Stimulated activated naive CD8-positive, alpha-beta T cell treated with anti-CD3 and anti-CD28 coated beads, Interleukin-15, Interleukin-2, amounts not matched to agents 100 ng/mL and 50 ng/mL, for 24 hours (primary cell): ENCODE data around the gene PIM3.

Experiments
- H3K27ac Mint-ChIP-seq: one replicate; pipeline ENCODE4 v1.8.0; 2021; ENCODE audit warnings: mild to moderate bottlenecking, mixed read lengths
- H3K27me3 Mint-ChIP-seq: one replicate; pipeline ENCODE4 v1.8.0; 2021; ENCODE audit warnings: mixed read lengths
- H3K36me3 Mint-ChIP-seq: one replicate; pipeline ENCODE4 v1.8.0; 2021; ENCODE audit warnings: low read depth, mixed read lengths
- H3K4me1 Mint-ChIP-seq: one replicate; pipeline ENCODE4 v1.8.0; 2021; ENCODE audit warnings: low read depth, mixed read lengths
- H3K4me3 Mint-ChIP-seq: one replicate; pipeline ENCODE4 v1.8.0; 2021; ENCODE audit warnings: mild to moderate bottlenecking, mixed read lengths
- H3K9me3 Mint-ChIP-seq: one replicate; pipeline ENCODE4 v1.8.0; 2021; ENCODE audit warnings: mixed read lengths

PIM3 gene

GRCh38 chr22:50000587-50001387, 40.2 kb downstream of the PIM3 start:
- Mint-ChIP-seq H3K27me3 (peaks cover 4% of the 10 kb centered on the region), H3K4me3 (no peak overlapping the region), H3K4me1 (peaks cover 7% of the 10 kb centered on the region), H3K27ac (no peak overlapping the region), H3K36me3 (no peaks in the 10 kb centered on the region), H3K9me3 (no peaks in the 10 kb centered on the region)

DNA sequence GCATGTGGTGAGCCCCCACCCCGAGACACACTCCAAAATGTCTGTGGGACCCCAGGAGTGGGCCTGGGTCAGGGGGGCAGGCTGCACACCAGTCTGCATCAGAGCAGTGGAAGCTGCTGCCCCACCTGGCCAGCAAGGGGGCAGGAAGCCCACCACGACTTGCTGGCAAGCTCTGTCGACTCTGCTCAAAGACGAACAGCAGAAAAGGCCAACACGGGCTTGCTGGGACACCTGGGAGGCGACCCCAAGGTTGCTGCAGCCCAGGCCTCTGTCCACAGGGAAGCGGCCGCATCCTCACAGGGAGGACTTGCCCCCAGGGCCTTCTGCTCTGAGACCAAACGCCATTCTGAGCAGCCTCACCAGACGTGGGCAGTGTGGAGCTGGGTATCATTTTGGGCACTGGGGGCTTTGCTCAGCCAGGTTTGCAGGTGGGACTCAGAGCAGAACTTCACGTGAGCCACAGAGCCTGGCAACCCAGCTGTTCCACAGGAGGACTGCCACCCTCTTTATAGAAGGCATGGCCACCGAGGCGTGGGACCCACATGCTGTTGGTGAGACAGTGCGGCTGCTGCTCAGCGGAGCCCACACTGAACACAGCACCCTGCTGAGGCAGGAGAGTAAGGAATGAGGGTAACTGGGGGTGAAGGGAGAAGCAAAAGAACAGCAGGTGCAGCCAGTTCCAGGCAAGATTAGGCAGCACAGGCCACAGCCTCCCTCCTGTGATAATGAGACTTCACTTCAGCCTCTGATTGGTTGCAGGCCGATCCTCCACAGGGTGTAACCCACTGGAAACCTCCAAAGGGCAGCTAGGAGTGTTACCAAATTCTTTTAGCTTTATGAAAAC, 41.0 kb downstream of the PIM3 start:
- peaks cover 4% of the 10 kb centered on the region for H3K27me3 Mint-ChIP-seq
- no peaks in the 10 kb centered on the region for H3K36me3 Mint-ChIP-seq
- no peak overlapping the region for H3K4me3 Mint-ChIP-seq
- no peak overlapping the region for H3K27ac Mint-ChIP-seq
- H3K9me3 Mint-ChIP-seq, result no peaks in the 10 kb centered on the region
- H3K4me1 Mint-ChIP-seq, result peaks cover 7% of the 10 kb centered on the region

GRCh38 chr22:50002791-50003190, 42.2 kb downstream of the PIM3 start:
- H3K27me3 Mint-ChIP-seq, result peaks cover 4% of the 10 kb centered on the region
- no peaks in the 10 kb centered on the region for H3K9me3 Mint-ChIP-seq
- no peaks in the 10 kb centered on the region for H3K36me3 Mint-ChIP-seq
- H3K27ac Mint-ChIP-seq, result no peak overlapping the region
- peaks cover 7% of the 10 kb centered on the region for H3K4me1 Mint-ChIP-seq
- H3K4me3 Mint-ChIP-seq, result no peak overlapping the region

DNA sequence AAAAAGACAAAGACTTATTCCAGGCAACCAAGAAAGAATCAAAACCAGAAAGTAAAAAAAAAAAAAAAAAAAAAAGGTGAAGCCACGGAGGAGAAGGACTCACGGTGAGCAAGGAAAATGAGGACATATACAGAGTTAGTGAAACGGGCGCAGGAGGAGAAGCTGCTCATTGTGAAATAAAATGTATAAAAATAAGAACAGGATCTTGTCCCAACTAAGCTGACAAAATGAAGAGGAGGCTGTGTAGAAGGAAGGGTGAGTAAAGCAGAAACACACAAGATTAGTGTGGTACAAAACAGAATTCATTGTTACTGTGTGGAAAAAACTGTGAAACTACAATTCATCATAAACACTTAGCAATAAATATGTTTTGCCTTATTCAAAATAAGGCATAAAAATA, 44.3 kb downstream of the PIM3 start:
- Mint-ChIP-seq H3K36me3 (no peaks in the 10 kb centered on the region), H3K9me3 (no peaks in the 10 kb centered on the region), H3K4me1 (peaks cover 7% of the 10 kb centered on the region), H3K27me3 (peaks cover 4% of the 10 kb centered on the region), H3K27ac (no peak overlapping the region), H3K4me3 (no peak overlapping the region)

- no peaks in the 10 kb centered on the region for H3K9me3 Mint-ChIP-seq
- H3K36me3 Mint-ChIP-seq, result no peaks in the 10 kb centered on the region
- H3K27me3 Mint-ChIP-seq, result peaks cover 4% of the 10 kb centered on the region
- H3K27ac Mint-ChIP-seq, result no peak overlapping the region
- H3K4me3 Mint-ChIP-seq, result no peak overlapping the region
- H3K4me1 Mint-ChIP-seq, result peaks cover 18% of the 10 kb centered on the region
Measured at GRCh38 chr22:50007057-50007511, 46.5 kb downstream of the PIM3 start.

- Mint-ChIP-seq H3K27me3 (no peaks in the 10 kb centered on the region), H3K27ac (no peak overlapping the region), H3K4me3 (no peak overlapping the region), H3K36me3 (no peaks in the 10 kb centered on the region), H3K4me1 (peaks cover 22% of the 10 kb centered on the region), H3K9me3 (no peaks in the 10 kb centered on the region)
Measured at GRCh38 chr22:50008151-50009040, 47.8 kb downstream of the PIM3 start.

GRCh38 chr22:50009251-50009650, 48.7 kb downstream of the PIM3 start:
- Mint-ChIP-seq H3K27ac (no peak overlapping the region), H3K9me3 (no peaks in the 10 kb centered on the region), H3K27me3 (no peaks in the 10 kb centered on the region), H3K4me1 (peaks cover 24% of the 10 kb centered on the region), H3K4me3 (no peak overlapping the region), H3K36me3 (no peaks in the 10 kb centered on the region)

DNA sequence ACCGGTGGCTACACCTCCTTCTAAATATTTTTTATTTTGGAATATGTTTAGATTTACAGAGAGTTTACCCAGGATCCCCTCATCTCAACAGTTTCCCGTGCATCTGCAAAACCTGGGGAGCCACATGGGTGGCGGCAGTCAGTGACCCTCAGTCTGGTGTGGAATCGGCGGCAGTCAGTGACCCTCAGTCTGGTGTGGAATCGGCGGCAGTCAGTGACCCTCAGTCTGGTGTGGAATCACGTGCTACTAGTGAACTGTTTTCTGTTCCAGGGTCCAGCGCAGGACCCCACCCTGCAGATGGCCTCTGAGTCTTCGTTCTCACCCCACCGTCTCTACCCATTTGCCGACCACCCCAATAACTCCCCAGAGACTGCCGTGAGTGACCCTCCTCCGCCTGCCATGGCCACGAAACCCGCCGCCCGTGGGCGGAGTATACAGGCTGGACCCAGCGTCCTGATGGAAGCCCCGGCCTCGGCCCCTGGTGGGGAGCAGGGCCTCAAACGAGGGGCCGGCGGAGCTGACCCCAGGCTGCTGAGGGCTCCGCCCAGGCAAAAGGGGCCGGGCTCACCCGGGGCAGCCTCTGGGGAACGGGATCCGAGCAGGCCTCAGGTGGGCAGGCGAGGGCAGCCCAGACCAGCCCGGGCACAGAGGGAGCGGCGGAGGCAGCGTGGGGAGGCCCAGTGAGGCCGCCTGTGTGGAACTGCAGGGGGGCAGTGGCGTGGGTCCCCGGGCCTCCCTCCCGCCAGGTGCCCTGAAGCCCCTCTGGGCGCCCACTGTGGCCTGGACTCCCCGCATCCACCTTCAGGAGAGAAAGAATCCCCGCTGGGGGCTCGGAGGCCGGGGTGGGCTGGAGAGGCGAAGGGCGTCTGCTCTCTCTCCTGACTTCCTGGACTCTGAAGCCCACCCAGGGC, 49.4 kb downstream of the PIM3 start:
- H3K4me3 Mint-ChIP-seq, result no peak overlapping the region
- no peaks in the 10 kb centered on the region for H3K36me3 Mint-ChIP-seq
- no peak overlapping the region for H3K27ac Mint-ChIP-seq
- no peaks in the 10 kb centered on the region for H3K27me3 Mint-ChIP-seq
- peaks cover 20% of the 10 kb centered on the region for H3K4me1 Mint-ChIP-seq
- no peaks in the 10 kb centered on the region for H3K9me3 Mint-ChIP-seq

DNA sequence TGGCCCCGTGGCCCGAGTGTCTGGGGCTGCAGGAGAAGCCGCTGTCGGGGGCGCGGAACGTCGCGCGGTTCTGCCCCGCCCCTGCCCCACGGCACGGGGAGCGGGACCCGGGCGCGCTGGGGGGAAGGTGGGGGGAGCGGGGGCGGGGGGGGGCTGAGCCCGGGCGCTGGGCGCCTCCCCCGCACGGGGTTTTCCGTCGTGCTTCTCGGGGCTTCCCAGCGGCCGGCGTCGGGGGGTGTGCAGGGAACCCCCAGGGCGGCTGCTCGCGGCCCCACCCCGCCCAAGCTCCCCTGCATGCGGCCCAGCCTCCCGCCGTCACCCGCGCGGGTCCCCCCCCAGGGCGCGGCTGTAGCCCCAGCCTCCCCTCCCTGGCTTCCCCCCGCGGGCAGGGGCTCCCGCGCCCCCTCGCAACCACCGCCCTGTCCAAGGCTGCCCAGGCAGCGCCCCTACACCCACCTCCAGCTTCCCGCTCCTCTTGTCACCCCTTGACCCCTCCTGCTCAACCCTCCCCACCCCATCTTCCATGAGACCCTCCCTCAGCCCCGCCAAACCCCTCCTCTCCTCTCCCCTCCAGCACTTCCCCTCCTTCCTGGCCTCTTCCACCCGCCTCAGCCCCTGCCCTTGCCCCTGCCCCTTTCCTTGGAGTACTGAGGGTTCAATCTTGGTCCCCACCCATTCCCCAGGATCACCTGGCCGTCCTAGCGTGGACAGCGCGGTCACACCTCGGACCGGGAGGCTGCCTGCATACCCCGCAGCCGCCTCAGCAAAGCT, 50.3 kb downstream of the PIM3 start:
- Mint-ChIP-seq H3K36me3 (no peaks in the 10 kb centered on the region), H3K27me3 (no peaks in the 10 kb centered on the region), H3K4me3 (peak overlapping the region; percentile 54), H3K27ac (peak overlapping the region; percentile 82), H3K9me3 (no peaks in the 10 kb centered on the region), H3K4me1 (peaks cover 16% of the 10 kb centered on the region)

GRCh38 chr22:50011447-50012210, 51.1 kb downstream of the PIM3 start:
- H3K27me3 Mint-ChIP-seq, result no peaks in the 10 kb centered on the region
- H3K36me3 Mint-ChIP-seq, result no peaks in the 10 kb centered on the region
- H3K27ac Mint-ChIP-seq, result peak overlapping the region; percentile 82
- H3K4me3 Mint-ChIP-seq, result peak overlapping the region; percentile 54
- no peaks in the 10 kb centered on the region for H3K9me3 Mint-ChIP-seq
- peaks cover 16% of the 10 kb centered on the region for H3K4me1 Mint-ChIP-seq

DNA sequence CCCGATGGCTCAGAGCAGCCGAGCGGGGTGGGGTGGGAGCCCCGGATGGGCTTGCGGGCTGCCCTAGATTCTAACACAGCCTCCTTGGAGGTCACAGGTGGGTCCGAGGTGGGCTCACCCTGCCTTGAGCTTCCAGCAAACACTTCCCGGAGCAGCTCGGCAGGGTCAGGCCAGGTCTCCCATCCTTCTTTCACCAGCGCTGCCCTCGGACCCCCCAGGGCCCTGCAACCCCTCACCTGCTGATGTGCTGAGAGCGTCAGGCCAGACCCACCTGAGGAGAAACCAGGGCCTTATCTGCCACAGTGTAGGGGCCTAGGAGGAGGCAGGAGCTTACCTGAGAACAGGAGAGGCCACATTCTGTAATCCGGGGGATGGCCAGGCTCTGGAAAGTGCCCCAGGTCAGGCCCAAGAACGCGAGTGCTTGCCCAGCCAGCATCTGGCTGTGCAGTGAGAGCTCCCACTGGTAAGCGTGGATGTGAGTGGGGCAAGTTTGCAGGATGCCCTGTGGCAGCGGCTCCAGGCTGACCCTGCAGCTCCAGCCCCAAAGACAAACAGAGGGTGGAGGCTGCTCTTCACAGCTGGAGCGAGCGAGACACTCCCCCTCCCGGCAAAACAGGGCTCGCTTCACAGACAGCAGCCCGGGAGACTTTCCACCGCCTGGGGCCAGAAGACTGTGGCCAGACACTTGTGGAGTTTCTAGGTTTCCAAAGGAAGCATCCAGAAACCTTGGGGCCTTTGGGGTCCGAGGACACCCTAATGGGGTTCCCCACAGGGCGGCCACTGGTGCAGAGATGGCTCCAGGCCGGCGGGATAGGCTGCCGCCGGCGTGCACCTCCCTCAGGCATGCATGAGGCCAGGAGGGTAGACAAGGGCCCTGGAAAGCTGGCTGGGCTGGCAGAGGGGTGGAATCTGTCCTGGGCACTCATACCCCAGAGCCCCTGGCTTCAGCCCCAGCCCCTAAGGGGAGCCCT, 51.9 kb downstream of the PIM3 start, which contains the start of gene IL17REL:
TSS of gene IL17REL (minus strand) at position 555 of the 971 bp plus-strand sequence. CDS start at position 436, 119 bp downstream.
- H3K9me3 Mint-ChIP-seq, result no peaks in the 10 kb centered on the region
- peak within 1 kb of the TSS; percentile 54 for H3K4me3 Mint-ChIP-seq
- peaks cover 16% of the 10 kb centered on the region for H3K4me1 Mint-ChIP-seq
- peak within 1 kb of the TSS; percentile 82 for H3K27ac Mint-ChIP-seq
- H3K27me3 Mint-ChIP-seq, result no peaks in the 10 kb centered on the region
- peaks cover 4% of the 10 kb centered on the region for H3K36me3 Mint-ChIP-seq
